SK-N-SH (cell line): ENCODE results near the gene STX1A. TPM values are rescaled to one million over a fixed set of nuclear protein-coding genes. Genes with fewer than 3 reads are reported as not detected.

Experiments used
- CTCF ChIA-PET: fragments of 300-600, 350-600 bp; formaldehyde crosslinking; extraction: SDS; loops from one replicate; lab custom pipeline; 2021; lab: Yijun Ruan, JAX
- POLR2A ChIA-PET: fragments of 350-600 bp; sonication (Branson Sonifier 250); formaldehyde crosslinking; extraction: SDS; loops from one replicate; lab custom pipeline; 2020; ENCODE audit warnings: antibody characterized with exemption, inconsistent platforms; lab: Yijun Ruan, JAX
- DNase-seq: peaks from one replicate; pipeline ENCODE4 v3.0.0; 2012
- H2AFZ ChIP-seq: fragments of 200-600 bp; sonication (generic); 2 replicates; pipeline ENCODE4 v1.8.1; 2016; ENCODE audit warnings: antibody characterized with exemption, mild to moderate bottlenecking, low read depth
- H3F3A ChIP-seq: fragments of 200-600 bp; sonication (generic); replicated peaks from 2 replicates; pipeline ENCODE3; 2016; ENCODE audit warnings: antibody characterized with exemption, mild to moderate bottlenecking; ENCODE audit not compliant: insufficient read depth
- H3K27ac ChIP-seq, 2 experiments: fragments of 200-500 bp in 1 of 2; fragments of 200-600 bp in 1 of 2; sonication (Bioruptor generic) in 1 of 2; sonication (generic), shearing (Covaris generic) in 1 of 2; 2 replicates each; pipeline versions ENCODE4 v1.5.1 to v1.6.1; 2014 to 2016; ENCODE audit warnings: low read depth in 2 of 2, inconsistent platforms in 1 of 2, low read length in 1 of 2, mild to moderate bottlenecking in 1 of 2, mixed read lengths in 1 of 2
- H3K27me3 ChIP-seq: fragments of 200-600 bp; sonication (generic), shearing (Covaris generic); 2 replicates; pipeline ENCODE4 v1.6.1; 2016; ENCODE audit warnings: mixed run types; ENCODE audit not compliant: insufficient read depth
- H3K36me3 ChIP-seq, 2 experiments: fragments of 200-500 bp in 1 of 2; fragments of 200-600 bp in 1 of 2; sonication (Bioruptor generic) in 1 of 2; sonication (generic) in 1 of 2; replicated peaks in 1 of 2; 2 replicates each; pipeline versions ENCODE3 to v1.5.1; 2014 to 2016; ENCODE audit warnings: low read length in 1 of 2, mild to moderate bottlenecking in 1 of 2; ENCODE audit not compliant: insufficient read depth in 2 of 2, control insufficient read depth in 1 of 2
- H3K4me1 ChIP-seq, 2 experiments: fragments of 200-500 bp in 1 of 2; fragments of 200-600 bp in 1 of 2; sonication (Bioruptor generic) in 1 of 2; sonication (generic), shearing (Covaris generic) in 1 of 2; 2 replicates each; pipeline versions ENCODE4 v1.5.1 to v1.6.1; 2014 to 2016; ENCODE audit warnings: low read depth in 1 of 2, low read length in 1 of 2, mixed run types in 1 of 2; ENCODE audit not compliant: insufficient read depth in 2 of 2, control insufficient read depth in 1 of 2
- H3K4me2 ChIP-seq: fragments of 200-600 bp; sonication (generic), shearing (Covaris generic); 2 replicates; pipeline ENCODE4 v1.6.1; 2017; ENCODE audit warnings: mixed run types
- H3K4me3 ChIP-seq, 2 experiments: fragments of 200-500 bp in 1 of 2; fragments of 200-600 bp in 1 of 2; sonication (Bioruptor generic) in 1 of 2; sonication (generic), shearing (Covaris generic) in 1 of 2; 2 replicates each; pipeline versions ENCODE4 v1.5.1 to v1.8.1; 2014 to 2016; ENCODE audit warnings: low read depth in 2 of 2, inconsistent platforms in 1 of 2, low read length in 1 of 2, mild to moderate bottlenecking in 1 of 2, mixed read lengths in 1 of 2, moderate library complexity in 1 of 2
- H3K79me2 ChIP-seq: fragments of 200-600 bp; sonication (generic); 2 replicates; pipeline ENCODE4 v1.8.1; 2017; ENCODE audit warnings: mild to moderate bottlenecking; ENCODE audit not compliant: insufficient read depth
- H3K9ac ChIP-seq: fragments of 200-600 bp; sonication (generic); 2 replicates; pipeline ENCODE4 v1.6.1; 2017; ENCODE audit warnings: mixed run types
- H3K9me2 ChIP-seq: fragments of 200-600 bp; sonication (generic); 2 replicates; pipeline ENCODE4 v1.6.1; 2017; ENCODE audit warnings: mixed run types
- H3K9me3 ChIP-seq: fragments of 200-600 bp; sonication (generic); 2 replicates; pipeline ENCODE4 v1.6.1; 2017; ENCODE audit warnings: mixed run types, mild to moderate bottlenecking, moderate library complexity
- H4K20me1 ChIP-seq: fragments of 200-600 bp; sonication (generic); 2 replicates; pipeline ENCODE4 v1.6.1; 2017; ENCODE audit warnings: mild to moderate bottlenecking, mixed run types; ENCODE audit not compliant: insufficient read depth
- ELF1 ChIP-seq: IDR thresholded peaks from 2 replicates; pipeline ENCODE4 v1.4.0; 2012
- EP300 ChIP-seq, 2 experiments: IDR thresholded peaks; 2 replicates each; pipeline versions ENCODE4 v1.4.0 to v1.6.1; 2012; ENCODE audit warnings: borderline replicate concordance in 1 of 2, low read depth in 1 of 2, low read length in 1 of 2
- FOSL2 ChIP-seq: IDR thresholded peaks from 2 replicates; pipeline ENCODE4 v1.4.0; 2012; ENCODE audit warnings: low read depth, mild to moderate bottlenecking, moderate library complexity, borderline replicate concordance
- FOXJ3 ChIP-seq: sonication (generic); formaldehyde crosslinking; IDR thresholded peaks from 2 replicates; pipeline ENCODE4 v1.5.1; 2020; ENCODE audit warnings: mild to moderate bottlenecking, missing genetic modification reagents
- FOXM1 ChIP-seq: IDR thresholded peaks from 2 replicates; pipeline ENCODE4 v1.4.0; 2012; ENCODE audit warnings: low read depth, mild to moderate bottlenecking
- GABPA ChIP-seq: IDR thresholded peaks from 2 replicates; pipeline ENCODE4 v1.4.0; 2012; ENCODE audit warnings: low read depth, mild to moderate bottlenecking
- GATA2 ChIP-seq: sonication (generic); formaldehyde crosslinking; IDR thresholded peaks from 2 replicates; pipeline ENCODE4 v1.5.0; 2020; ENCODE audit warnings: mild to moderate bottlenecking, missing genetic modification reagents
- JUND ChIP-seq: IDR thresholded peaks from 2 replicates; pipeline ENCODE4 v1.4.0; 2012
- NRF1 ChIP-seq: IDR thresholded peaks from 2 replicates; pipeline ENCODE4 v1.6.1; 2012; ENCODE audit warnings: low read depth, mild to moderate bottlenecking, low read length
- POLR2AphosphoS5 ChIP-seq: IDR thresholded peaks from 2 replicates; pipeline ENCODE4 v1.6.1; 2012; ENCODE audit warnings: low read depth, low read length
- RCOR1 ChIP-seq: fragments of 150-350 bp; IDR thresholded peaks from 2 replicates; pipeline ENCODE4 v1.6.1; 2017; ENCODE audit warnings: antibody characterized with exemption, low read length
- SMC3 ChIP-seq: IDR thresholded peaks from 2 replicates; pipeline ENCODE4 v1.6.1; 2012; ENCODE audit warnings: low read depth, low read length, improper control_type of control experiment
- WGBS: methylation state at CpG from one replicate; pipeline ENCODE4 v1.1.6; 2017; ENCODE audit warnings: low lambda C conversion rate; 5-methylcytosine and 5-hydroxymethylcytosine counted together
- polyA plus RNA-seq, 3 experiments: library from polyadenylated mRNA; depleted of rRNA; stranded (reverse); fragments of >200 nt; gene quantifications; 2 replicates each; pipeline ENCODE4 v1.2.3, GENCODE V29; 2012
- TF ChIP-seq, protein P1 (sequence below): IDR thresholded peaks from 2 replicates; pipeline ENCODE4 v1.4.0; 2012; ENCODE audit warnings: low read depth, borderline replicate concordance
- TF ChIP-seq, protein P2 (sequence below): fragments of 200-600 bp; sonication (generic); IDR thresholded peaks from 2 replicates; pipeline ENCODE4 v1.6.1; 2017; ENCODE audit warnings: antibody characterized with exemption, mild to moderate bottlenecking, moderate library complexity
- TF ChIP-seq, protein P3 (sequence below): fragments of 150-350 bp; IDR thresholded peaks from 2 replicates; pipeline ENCODE4 v1.6.1; 2016; ENCODE audit warnings: mild to moderate bottlenecking, low read depth, low read length
- TF ChIP-seq, protein P4 (sequence below): fragments of 150-350 bp; IDR thresholded peaks from 2 replicates; pipeline ENCODE4 v1.6.1; 2017; ENCODE audit warnings: antibody characterized with exemption, low read length, low read depth, borderline replicate concordance
- TF ChIP-seq, protein P5 (sequence below): IDR thresholded peaks from 2 replicates; pipeline ENCODE4 v1.6.1; 2012; ENCODE audit warnings: mild to moderate bottlenecking, low read depth, low read length, moderate library complexity

The STX1A gene
- polyA plus RNA-seq, 1 of the 3 experiments (the other 2 are of a cell fraction) = 91.1 TPM

DNA sequence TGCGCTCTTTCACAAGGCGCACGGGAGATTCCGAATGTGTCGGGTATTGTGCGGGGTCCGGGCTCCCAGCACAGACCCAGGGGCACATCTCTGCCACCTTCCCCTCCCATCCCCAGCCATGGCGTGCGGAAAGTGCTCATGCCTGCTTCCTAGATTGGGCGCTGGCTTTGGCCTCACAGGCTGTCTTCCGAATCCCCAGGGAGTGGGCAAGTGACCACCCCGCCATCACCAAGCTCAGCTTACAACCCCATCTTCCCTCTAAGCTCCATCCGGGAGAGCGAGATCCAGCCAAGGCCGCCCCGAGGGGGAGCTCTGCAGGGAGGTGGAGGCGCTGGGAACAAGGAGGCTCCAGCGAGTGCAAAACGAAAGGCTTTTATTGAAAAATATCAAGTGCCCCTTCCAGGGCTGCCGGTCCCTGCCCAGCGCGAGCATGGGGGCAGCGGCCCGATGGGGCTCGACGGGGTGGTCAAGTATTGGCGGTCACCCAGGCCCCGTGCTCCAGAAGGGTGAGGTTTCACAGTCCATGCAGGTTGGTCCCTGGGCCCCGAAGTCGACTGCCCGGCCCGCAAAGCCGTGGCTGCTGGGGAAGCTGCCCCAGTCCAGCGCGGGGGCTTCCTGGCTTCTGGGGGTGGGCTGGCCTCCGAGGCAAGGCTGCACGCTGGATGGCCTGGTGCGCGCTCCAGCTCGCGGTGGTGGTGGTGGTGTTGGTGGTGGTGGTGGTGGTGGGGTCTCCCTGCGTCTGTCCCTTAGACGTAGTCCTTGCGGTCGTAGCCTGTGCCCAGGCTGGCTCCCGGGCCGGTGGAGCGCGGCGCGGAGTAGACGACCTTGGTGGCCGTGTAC lies 49.4 kb upstream of the STX1A start:
- POLR2A ChIA-PET = no interaction called here
- H4K20me1 ChIP-seq = no peaks in the 10 kb centered on the region
- WGBS = 92% methylated on average over 52 of the region's 53 CpGs
- H3F3A ChIP-seq = no peaks in the 10 kb centered on the region
- DNase-seq = no peak
- no peaks in the 10 kb centered on the region for H3K79me2 ChIP-seq
- CTCF ChIA-PET = no interaction called here
- no peaks in the 10 kb centered on the region for H3K9me3 ChIP-seq
- H3K4me3 ChIP-seq = no peak overlapping the region
- H3K27ac ChIP-seq = no peak overlapping the region
- no peak overlapping the region for H2AFZ ChIP-seq
- no peak for TF ChIP-seq GATA2
- no peak for TF ChIP-seq FOXM1
- TF ChIP-seq SMC3 = no peak
- TF ChIP-seq, protein P1, sequence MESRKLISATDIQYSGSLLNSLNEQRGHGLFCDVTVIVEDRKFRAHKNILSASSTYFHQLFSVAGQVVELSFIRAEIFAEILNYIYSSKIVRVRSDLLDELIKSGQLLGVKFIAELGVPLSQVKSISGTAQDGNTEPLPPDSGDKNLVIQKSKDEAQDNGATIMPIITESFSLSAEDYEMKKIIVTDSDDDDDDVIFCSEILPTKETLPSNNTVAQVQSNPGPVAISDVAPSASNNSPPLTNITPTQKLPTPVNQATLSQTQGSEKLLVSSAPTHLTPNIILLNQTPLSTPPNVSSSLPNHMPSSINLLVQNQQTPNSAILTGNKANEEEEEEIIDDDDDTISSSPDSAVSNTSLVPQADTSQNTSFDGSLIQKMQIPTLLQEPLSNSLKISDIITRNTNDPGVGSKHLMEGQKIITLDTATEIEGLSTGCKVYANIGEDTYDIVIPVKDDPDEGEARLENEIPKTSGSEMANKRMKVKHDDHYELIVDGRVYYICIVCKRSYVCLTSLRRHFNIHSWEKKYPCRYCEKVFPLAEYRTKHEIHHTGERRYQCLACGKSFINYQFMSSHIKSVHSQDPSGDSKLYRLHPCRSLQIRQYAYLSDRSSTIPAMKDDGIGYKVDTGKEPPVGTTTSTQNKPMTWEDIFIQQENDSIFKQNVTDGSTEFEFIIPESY = no peak
- no peak for TF ChIP-seq FOXJ3 (CRISPR knock-in tag)
- no peak for TF ChIP-seq FOSL2
- TF ChIP-seq EP300 (IDR thresholded peaks at IDR 0.05; ENCODE audit: borderline replicate concordance in 1 of 2, low read depth in 1 of 2, low read length in 1 of 2) = no peak
- TF ChIP-seq GABPA = no peak
- TF ChIP-seq, protein P2, sequence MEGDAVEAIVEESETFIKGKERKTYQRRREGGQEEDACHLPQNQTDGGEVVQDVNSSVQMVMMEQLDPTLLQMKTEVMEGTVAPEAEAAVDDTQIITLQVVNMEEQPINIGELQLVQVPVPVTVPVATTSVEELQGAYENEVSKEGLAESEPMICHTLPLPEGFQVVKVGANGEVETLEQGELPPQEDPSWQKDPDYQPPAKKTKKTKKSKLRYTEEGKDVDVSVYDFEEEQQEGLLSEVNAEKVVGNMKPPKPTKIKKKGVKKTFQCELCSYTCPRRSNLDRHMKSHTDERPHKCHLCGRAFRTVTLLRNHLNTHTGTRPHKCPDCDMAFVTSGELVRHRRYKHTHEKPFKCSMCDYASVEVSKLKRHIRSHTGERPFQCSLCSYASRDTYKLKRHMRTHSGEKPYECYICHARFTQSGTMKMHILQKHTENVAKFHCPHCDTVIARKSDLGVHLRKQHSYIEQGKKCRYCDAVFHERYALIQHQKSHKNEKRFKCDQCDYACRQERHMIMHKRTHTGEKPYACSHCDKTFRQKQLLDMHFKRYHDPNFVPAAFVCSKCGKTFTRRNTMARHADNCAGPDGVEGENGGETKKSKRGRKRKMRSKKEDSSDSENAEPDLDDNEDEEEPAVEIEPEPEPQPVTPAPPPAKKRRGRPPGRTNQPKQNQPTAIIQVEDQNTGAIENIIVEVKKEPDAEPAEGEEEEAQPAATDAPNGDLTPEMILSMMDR = no peak
- TF ChIP-seq JUND = no peak
- no peak for TF ChIP-seq RCOR1
- TF ChIP-seq NRF1 = no peak
- TF ChIP-seq POLR2AphosphoS5 = no peak
- TF ChIP-seq, protein P3, sequence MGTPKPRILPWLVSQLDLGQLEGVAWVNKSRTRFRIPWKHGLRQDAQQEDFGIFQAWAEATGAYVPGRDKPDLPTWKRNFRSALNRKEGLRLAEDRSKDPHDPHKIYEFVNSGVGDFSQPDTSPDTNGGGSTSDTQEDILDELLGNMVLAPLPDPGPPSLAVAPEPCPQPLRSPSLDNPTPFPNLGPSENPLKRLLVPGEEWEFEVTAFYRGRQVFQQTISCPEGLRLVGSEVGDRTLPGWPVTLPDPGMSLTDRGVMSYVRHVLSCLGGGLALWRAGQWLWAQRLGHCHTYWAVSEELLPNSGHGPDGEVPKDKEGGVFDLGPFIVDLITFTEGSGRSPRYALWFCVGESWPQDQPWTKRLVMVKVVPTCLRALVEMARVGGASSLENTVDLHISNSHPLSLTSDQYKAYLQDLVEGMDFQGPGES = no peak
- TF ChIP-seq ELF1 = no peak
- TF ChIP-seq, protein P4, sequence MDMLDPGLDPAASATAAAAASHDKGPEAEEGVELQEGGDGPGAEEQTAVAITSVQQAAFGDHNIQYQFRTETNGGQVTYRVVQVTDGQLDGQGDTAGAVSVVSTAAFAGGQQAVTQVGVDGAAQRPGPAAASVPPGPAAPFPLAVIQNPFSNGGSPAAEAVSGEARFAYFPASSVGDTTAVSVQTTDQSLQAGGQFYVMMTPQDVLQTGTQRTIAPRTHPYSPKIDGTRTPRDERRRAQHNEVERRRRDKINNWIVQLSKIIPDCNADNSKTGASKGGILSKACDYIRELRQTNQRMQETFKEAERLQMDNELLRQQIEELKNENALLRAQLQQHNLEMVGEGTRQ = no peak
- TF ChIP-seq, protein P5, sequence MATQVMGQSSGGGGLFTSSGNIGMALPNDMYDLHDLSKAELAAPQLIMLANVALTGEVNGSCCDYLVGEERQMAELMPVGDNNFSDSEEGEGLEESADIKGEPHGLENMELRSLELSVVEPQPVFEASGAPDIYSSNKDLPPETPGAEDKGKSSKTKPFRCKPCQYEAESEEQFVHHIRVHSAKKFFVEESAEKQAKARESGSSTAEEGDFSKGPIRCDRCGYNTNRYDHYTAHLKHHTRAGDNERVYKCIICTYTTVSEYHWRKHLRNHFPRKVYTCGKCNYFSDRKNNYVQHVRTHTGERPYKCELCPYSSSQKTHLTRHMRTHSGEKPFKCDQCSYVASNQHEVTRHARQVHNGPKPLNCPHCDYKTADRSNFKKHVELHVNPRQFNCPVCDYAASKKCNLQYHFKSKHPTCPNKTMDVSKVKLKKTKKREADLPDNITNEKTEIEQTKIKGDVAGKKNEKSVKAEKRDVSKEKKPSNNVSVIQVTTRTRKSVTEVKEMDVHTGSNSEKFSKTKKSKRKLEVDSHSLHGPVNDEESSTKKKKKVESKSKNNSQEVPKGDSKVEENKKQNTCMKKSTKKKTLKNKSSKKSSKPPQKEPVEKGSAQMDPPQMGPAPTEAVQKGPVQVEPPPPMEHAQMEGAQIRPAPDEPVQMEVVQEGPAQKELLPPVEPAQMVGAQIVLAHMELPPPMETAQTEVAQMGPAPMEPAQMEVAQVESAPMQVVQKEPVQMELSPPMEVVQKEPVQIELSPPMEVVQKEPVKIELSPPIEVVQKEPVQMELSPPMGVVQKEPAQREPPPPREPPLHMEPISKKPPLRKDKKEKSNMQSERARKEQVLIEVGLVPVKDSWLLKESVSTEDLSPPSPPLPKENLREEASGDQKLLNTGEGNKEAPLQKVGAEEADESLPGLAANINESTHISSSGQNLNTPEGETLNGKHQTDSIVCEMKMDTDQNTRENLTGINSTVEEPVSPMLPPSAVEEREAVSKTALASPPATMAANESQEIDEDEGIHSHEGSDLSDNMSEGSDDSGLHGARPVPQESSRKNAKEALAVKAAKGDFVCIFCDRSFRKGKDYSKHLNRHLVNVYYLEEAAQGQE = no peak
- H3K27me3 ChIP-seq = no peaks in the 10 kb centered on the region
- H3K4me2 ChIP-seq = no peak overlapping the region
- peaks cover 0 to 6% of the 10 kb centered on the region in 2 experiments; a peak in 1 of 4 replicates for H3K4me1 ChIP-seq
- H3K9ac ChIP-seq = no peak overlapping the region
- no peaks in the 10 kb centered on the region for H3K36me3 ChIP-seq
- H3K9me2 ChIP-seq = no peaks in the 10 kb centered on the region
